ENCODE results near the gene PTGES3.

Gene PTGES3

GRCh38 chr12:56616925-56617324 is 71.2 kb downstream of the PTGES3 start:
- DNase-seq, result no peak

DNA sequence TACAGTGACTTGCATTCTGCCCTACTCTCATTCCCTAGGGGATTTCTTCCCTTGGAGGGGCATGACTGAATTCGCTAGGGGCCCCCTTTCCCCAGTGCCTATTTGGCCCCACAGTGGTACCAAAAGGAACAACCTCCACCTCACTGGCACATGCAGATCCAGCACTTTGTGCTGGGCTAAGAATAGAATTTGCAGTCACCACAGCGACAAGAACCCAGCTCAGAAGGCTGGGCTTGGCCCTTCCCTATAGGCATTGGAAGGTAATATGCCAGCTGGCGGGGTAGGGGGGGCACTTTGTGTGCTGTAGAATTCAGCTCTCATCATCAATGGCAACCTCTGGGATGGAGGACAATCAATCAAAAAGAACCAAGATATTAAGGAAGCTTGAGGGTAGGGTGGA is 71.8 kb downstream of the PTGES3 start:
- no peak for DNase-seq

GRCh38 chr12:56614627-56615026 is 73.5 kb downstream of the PTGES3 start:
- no peak for DNase-seq
